ENCODE results near the gene PLAGL2. TPM values are rescaled to one million over a fixed set of nuclear protein-coding genes. Genes with fewer than 3 reads are reported as not detected.

Gene PLAGL2
- total RNA-seq, 1 experiment from 2014 or later, result 40.6 TPM

DNA sequence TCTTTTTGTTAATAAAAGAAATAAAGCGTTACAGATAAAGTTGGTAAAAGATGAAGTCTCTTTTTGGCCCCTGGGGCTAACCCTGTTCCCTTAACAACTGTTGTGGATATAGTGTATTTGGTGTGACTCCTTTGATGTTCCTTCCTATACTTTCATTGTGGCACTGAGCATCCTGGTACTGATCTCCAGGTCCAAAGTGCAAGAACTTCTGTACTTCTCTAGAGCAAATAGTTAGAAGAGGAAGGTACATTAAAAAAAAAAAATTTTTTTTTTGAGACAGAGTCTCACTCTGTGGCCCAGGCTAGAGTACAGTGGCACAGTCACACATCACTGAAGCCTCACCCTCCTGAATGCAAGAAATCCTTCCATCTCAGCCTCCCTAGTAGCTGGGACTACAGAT is 6.3 kb upstream of the PLAGL2 start:
- Histone ChIP-seq H3K27me3 (ENCODE audit: control insufficient read depth, insufficient read depth, low read length) (no peaks in the 10 kb centered on the region), H3K27ac (ENCODE audit: low read length) (no peak overlapping the region), H3K4me3 (ENCODE audit: low read depth in 2 of 2, low read length in 2 of 2) (no peak overlapping the region), H3K4me1 (ENCODE audit: control insufficient read depth, insufficient read depth, low read length) (peaks cover 7% of the 10 kb centered on the region), H3K9me3 (ENCODE audit: control insufficient read depth, insufficient read depth, low read depth, low read length) (no peaks in the 10 kb centered on the region), H3K36me3 (ENCODE audit: control insufficient read depth, insufficient read depth, low read length) (peaks cover 11% of the 10 kb centered on the region)
- ATAC-seq (no peak), DNase-seq (ENCODE audit: low read depth, low spot score) (no peak)
- ChIA-PET POLR2A (no interaction called here), CTCF (interaction anchor here (0.5 to 0.6 kb wide), 2 partner anchors 208 to 511 kb away, joined by 3 to 4 read pairs; no protein-coding TSS in a partner anchor)
- no TSS peak for BruUV-seq (replicated peaks)
- TF ChIP-seq, protein P1, sequence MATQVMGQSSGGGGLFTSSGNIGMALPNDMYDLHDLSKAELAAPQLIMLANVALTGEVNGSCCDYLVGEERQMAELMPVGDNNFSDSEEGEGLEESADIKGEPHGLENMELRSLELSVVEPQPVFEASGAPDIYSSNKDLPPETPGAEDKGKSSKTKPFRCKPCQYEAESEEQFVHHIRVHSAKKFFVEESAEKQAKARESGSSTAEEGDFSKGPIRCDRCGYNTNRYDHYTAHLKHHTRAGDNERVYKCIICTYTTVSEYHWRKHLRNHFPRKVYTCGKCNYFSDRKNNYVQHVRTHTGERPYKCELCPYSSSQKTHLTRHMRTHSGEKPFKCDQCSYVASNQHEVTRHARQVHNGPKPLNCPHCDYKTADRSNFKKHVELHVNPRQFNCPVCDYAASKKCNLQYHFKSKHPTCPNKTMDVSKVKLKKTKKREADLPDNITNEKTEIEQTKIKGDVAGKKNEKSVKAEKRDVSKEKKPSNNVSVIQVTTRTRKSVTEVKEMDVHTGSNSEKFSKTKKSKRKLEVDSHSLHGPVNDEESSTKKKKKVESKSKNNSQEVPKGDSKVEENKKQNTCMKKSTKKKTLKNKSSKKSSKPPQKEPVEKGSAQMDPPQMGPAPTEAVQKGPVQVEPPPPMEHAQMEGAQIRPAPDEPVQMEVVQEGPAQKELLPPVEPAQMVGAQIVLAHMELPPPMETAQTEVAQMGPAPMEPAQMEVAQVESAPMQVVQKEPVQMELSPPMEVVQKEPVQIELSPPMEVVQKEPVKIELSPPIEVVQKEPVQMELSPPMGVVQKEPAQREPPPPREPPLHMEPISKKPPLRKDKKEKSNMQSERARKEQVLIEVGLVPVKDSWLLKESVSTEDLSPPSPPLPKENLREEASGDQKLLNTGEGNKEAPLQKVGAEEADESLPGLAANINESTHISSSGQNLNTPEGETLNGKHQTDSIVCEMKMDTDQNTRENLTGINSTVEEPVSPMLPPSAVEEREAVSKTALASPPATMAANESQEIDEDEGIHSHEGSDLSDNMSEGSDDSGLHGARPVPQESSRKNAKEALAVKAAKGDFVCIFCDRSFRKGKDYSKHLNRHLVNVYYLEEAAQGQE (IDR thresholded peaks at IDR 0.05; ENCODE audit: insufficient read depth in 1 of 2, low read depth in 2 of 2, low read length in 1 of 2), result no peak
- TF ChIP-seq, protein P2, sequence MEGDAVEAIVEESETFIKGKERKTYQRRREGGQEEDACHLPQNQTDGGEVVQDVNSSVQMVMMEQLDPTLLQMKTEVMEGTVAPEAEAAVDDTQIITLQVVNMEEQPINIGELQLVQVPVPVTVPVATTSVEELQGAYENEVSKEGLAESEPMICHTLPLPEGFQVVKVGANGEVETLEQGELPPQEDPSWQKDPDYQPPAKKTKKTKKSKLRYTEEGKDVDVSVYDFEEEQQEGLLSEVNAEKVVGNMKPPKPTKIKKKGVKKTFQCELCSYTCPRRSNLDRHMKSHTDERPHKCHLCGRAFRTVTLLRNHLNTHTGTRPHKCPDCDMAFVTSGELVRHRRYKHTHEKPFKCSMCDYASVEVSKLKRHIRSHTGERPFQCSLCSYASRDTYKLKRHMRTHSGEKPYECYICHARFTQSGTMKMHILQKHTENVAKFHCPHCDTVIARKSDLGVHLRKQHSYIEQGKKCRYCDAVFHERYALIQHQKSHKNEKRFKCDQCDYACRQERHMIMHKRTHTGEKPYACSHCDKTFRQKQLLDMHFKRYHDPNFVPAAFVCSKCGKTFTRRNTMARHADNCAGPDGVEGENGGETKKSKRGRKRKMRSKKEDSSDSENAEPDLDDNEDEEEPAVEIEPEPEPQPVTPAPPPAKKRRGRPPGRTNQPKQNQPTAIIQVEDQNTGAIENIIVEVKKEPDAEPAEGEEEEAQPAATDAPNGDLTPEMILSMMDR (IDR thresholded peaks at IDR 0.05), result no peak
- no peak for TF ChIP-seq SIN3A (IDR thresholded peaks at IDR 0.05; ENCODE audit: borderline replicate concordance, insufficient read depth, low read depth, low read length)
- in situ Hi-C loops (cut with HindIII; ENCODE audit: low pct_unique_long_range_greater_than_20kb, low sequenced_read_pairs) (loop anchor here (10.0 kb wide), 1 partner anchor 169 kb away; no protein-coding TSS in a partner anchor), intact Hi-C loops (cut with micrococcal nuclease; ENCODE audit: unreplicated experiment) (no loop called here)

DNA sequence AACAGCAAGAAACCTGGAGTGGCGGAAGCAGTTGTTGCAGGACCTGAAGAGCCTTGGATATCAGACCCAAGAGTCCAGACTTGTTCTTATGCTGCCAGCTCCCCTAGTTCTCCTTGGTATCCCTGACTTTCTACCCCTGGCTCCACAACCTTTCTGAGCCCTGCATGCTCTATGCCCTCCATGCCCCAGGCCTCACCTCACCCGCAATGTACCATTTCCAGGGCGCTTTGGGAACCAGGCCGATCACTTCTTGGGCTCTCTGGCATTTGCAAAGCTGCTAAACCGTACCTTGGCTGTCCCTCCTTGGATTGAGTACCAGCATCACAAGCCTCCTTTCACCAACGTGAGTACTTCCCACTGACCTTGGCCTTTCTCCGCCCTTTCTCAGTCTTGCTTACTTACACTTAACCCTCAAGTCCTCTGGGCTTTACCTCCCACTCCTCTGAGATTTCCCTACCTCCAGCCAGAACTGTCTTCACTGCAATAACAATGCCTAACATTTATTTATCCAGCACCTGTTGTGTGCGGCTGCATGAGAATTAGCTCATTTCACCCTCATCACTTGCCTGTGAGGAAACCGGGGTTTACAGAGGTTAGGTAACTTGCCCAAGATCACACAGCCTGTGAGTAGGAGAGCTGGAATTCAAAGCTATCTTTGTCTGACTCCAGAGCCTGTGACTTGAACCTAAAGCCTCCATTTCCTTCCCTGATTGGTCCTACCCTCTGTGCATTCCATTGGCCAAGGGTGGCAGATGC is 2.5 kb upstream of the PLAGL2 start:
- CTCF ChIA-PET, result interaction anchor here (0.5 kb wide), 1 partner anchor 70 kb away, joined by 5 read pairs; no protein-coding TSS in a partner anchor

More for the DNA sequence above, 2.5 kb upstream of the PLAGL2 start:
- no peak for ATAC-seq
- Histone ChIP-seq H3K27ac (ENCODE audit: low read length) (no peak overlapping the region), H3K9me3 (ENCODE audit: control insufficient read depth, insufficient read depth, low read depth, low read length) (no peaks in the 10 kb centered on the region), H3K36me3 (ENCODE audit: control insufficient read depth, insufficient read depth, low read length) (peaks cover 7% of the 10 kb centered on the region; the same call in 1 of the 2 replicates), H3K27me3 (ENCODE audit: control insufficient read depth, insufficient read depth, low read length) (no peaks in the 10 kb centered on the region), H3K4me1 (ENCODE audit: control insufficient read depth, insufficient read depth, low read length) (peaks cover 27% of the 10 kb centered on the region), H3K4me3 (ENCODE audit: low read depth in 2 of 2, low read length in 2 of 2) (no peak overlapping the region)
- no peak for DNase-seq (ENCODE audit: low read depth, low spot score)
- intact Hi-C loops (cut with micrococcal nuclease; ENCODE audit: unreplicated experiment) (no loop called here), in situ Hi-C loops (cut with HindIII; ENCODE audit: low pct_unique_long_range_greater_than_20kb, low sequenced_read_pairs) (loop anchor here (10.0 kb wide), 1 partner anchor 165 kb away; no protein-coding TSS in a partner anchor)
- POLR2A ChIA-PET, result no interaction called here
- TF ChIP-seq POLR2AphosphoS5 (IDR thresholded peaks at IDR 0.05; ENCODE audit: low read depth, low read length), result 0 out of 2 replicates have a peak, but pooled peaks have one; percentile 24
- TF ChIP-seq, protein P1 (IDR thresholded peaks at IDR 0.05; ENCODE audit: insufficient read depth in 1 of 2, low read depth in 2 of 2, low read length in 1 of 2), result no peak
- no TSS peak for BruUV-seq (replicated peaks)

All from Panc1 (cell line).